Retinal pigment epithelial cell (primary cell): Measurements from ENCODE around the gene ITGA2.

ENCODE experiments used
- DNase-seq: peaks from one replicate; pipeline ENCODE4 v3.0.0-alpha.2; 2010; ENCODE audit warnings: low read depth
- H3K4me3 ChIP-seq: 2 replicates; pipeline ENCODE4 v1.5.1; 2011; ENCODE audit warnings: mild to moderate bottlenecking, low read length, control low read depth, moderate library complexity
- CTCF ChIP-seq: conservative IDR thresholded peaks from 2 replicates; pipeline ENCODE4 v1.5.1; 2011; ENCODE audit warnings: low read depth, low read length, control low read depth, inconsistent platforms

ITGA2 gene

DNA sequence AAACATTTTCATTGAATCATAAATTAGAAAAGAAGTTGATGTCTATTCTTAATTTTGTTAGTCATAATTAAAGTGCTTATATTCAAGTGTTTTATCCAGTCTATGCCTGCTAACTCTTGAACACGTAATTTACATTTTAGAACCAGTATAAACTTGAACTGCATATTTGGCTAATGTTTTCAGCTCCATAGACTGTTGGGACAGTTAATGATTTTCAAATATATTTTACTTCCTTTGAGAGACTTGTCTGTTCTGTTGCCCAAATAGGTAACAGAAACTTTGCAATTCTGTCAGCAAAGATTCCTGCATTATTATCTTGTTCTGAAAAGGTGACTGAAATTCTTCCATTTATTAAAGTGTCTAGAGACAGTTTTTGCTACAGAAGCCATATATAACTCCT, 7.8 kb downstream of the ITGA2 start:
- TF ChIP-seq CTCF, result no peak
- no peak overlapping the region for H3K4me3 ChIP-seq
- no peak for DNase-seq

DNA sequence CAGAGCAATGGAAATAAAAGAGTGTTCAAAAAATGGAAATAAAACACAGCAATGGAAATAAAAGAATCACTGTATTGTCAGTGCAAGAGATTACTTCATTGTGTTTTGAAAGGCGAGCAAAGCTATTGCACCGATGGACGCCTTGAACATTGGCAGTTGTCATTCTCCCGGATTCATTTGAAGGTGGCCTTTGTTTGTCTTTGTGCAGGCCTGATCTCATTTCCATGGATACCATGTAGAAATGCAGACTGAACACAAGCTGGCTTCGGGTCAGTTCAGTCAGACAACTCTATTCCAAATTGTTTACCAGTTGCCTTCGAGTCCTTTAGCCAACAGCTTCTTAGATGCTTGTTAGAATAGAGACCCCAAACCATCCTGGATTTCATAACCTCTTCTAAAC, 8.3 kb downstream of the ITGA2 start:
- DNase-seq, result no peak
- H3K4me3 ChIP-seq, result no peak overlapping the region
- no peak for TF ChIP-seq CTCF

DNA sequence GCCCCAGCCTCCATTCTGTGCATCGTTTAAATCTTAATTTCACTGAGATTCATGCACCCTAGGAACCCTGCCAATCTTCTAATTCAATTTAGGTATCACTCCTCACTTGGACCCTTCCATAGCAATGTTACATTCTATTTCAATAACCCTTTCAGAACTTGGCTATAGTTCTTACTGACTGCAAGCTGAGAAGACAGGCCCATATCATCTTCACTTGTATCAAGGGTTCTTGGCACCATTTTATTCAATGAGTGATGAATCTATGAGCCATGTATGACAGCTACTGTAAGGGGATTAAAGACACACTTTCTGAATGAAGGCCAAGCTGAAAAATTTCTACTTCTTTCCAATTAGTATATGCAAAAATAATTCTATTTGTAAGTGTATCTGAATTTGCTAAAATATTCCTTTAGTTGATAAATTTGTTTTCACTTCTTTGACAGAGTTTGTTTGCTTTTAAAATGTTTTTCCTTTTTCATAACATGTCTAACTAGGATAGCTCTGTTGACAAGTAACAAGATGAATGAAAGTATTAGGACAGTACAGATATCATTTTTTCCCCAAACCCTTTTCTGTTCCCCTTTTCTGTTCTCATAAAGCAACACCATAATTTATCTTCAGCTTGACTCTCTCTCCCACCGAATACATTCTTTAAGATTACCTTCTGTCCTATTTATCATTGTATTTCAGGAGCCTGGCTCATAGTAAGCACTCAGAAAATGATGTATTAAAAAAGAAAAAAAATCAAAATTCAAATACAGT, 9.6 kb downstream of the ITGA2 start:
- no peak overlapping the region for H3K4me3 ChIP-seq
- DNase-seq, result no peak
- no peak for TF ChIP-seq CTCF

GRCh38 chr5:52999344-52999949, 10.3 kb downstream of the ITGA2 start:
- no peak overlapping the region for H3K4me3 ChIP-seq

DNA sequence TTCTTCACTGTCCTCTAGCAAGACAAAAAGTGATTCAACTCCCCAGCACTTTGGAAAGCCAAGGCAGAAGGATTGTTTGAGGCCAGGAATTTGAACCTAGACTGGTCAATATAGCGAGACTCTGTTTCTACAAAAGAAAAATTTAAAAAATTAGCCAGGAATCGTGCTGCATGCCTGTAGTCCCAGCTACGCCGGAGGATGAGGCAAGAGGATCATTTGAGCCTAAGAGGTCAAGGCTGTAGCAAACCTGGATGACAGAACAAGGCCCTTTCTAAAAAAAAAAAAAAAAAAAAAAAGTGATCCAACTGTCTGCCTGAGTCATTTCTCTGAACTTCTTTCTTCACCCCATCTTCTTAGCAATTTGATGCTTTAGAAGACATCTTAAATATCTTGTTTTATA, 12.4 kb downstream of the ITGA2 start:
- TF ChIP-seq CTCF, result no peak
- no peak overlapping the region for H3K4me3 ChIP-seq
- no peak for DNase-seq

More at GRCh38 chr5:52999344-52999949, 10.3 kb downstream of the ITGA2 start:
- DNase-seq, result no peak
- TF ChIP-seq CTCF, result no peak

GRCh38 chr5:53002491-53002890, 13.3 kb downstream of the ITGA2 start:
- DNase-seq, result no peak
- no peak for TF ChIP-seq CTCF
- H3K4me3 ChIP-seq, result no peak overlapping the region

- DNase-seq, result no peak
- no peak overlapping the region for H3K4me3 ChIP-seq
- no peak for TF ChIP-seq CTCF
Measured at GRCh38 chr5:53003144-53003543, 14.0 kb downstream of the ITGA2 start.
